ENCODE results near the gene TNFAIP3.

TNFAIP3 gene

DNA sequence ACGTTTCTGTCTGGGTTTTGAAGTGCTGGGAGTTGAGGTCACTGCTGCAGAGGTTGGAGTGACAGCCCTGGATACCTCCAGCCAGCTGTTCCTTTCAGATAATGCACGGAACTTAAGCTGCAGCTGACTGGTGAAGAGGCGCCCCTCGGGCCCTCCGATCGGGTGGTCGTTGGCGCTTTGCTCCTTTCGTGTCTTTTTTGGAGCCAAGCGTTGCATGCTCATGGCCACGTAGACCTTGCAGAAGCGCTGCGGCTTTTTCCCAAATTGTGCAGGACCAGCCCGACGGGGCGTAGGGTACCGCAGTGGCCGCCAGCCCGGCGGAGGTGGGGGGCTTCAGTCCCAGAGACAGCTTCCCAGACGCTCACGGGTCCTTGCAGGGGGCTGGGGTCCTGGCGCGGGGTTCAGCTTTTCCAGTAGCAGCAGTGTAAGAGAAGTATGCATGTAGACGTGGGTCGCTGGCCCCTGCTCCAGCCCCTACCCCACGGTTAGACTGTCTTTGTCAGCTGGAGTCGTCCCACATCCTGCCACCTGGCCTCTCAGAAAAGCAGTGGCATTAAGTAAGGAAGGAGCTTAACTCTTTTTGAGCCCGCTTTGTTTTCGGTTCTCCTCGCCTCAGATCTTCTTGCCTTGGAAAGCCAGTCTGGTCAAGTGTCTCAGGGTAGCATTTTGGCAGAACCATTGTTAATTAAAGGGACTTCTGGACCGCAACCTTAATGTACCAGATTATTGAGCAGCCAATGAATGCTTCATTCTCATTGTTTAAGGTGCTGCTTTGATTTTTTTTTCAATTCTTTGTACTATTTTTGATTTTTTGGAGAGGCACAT lies 838 bp downstream of the TNFAIP3 start:
- Mint-ChIP-seq H3K4me3 (peak overlapping the region; percentile 88), H3K9me3 (no peaks in the 10 kb centered on the region), H3K4me1 (peaks cover 69% of the 10 kb centered on the region), H3K36me3 (peaks cover 65% of the 10 kb centered on the region), H3K27ac (peak overlapping the region; percentile 93), H3K27me3 (no peaks in the 10 kb centered on the region)
- peak; percentile 5 for ATAC-seq

DNA sequence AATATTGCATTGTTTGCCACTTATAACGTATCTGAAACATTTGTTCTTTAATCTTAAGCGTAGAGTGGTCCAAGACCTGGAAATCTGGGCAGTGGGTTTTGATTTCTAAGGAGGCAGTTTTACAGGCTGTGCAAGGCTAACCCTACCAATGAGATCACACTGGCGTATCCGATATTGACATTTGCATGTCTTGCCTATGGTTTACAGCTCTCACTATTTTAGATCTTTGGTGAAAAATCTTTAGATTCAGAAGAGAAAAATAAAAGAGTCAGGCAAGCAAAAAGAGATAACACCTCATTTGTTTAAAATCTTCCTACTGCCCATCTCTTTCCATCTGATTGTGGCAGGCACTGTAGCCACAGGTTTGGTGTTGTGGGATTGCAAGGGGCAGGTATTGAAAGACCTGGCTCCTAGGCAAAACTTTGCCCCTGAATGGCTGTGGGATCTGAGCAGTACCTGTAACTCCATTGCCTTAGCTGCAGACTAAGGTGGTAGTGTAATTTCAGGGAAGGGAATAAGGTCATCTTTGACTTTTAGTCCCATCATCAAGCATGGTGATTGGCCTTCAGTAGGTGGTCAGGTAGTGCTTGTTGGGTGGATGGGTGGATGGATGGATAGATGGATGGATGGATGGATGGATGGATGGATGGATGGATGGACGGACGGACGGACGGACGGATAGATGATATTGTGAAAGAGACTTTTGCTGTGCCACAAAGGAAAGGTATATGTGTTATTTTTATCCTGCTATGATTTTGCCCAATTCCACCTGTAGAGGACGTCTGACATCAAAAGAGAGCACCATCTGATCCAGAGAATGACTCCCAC lies 1.9 kb downstream of the TNFAIP3 start:
- H3K27ac Mint-ChIP-seq, result peak overlapping the region; percentile 93
- ATAC-seq, result no peak
- H3K9me3 Mint-ChIP-seq, result no peaks in the 10 kb centered on the region
- peak overlapping the region; percentile 88 for H3K4me3 Mint-ChIP-seq
- peaks cover 80% of the 10 kb centered on the region for H3K4me1 Mint-ChIP-seq
- H3K27me3 Mint-ChIP-seq, result no peaks in the 10 kb centered on the region
- H3K36me3 Mint-ChIP-seq, result peaks cover 74% of the 10 kb centered on the region

DNA sequence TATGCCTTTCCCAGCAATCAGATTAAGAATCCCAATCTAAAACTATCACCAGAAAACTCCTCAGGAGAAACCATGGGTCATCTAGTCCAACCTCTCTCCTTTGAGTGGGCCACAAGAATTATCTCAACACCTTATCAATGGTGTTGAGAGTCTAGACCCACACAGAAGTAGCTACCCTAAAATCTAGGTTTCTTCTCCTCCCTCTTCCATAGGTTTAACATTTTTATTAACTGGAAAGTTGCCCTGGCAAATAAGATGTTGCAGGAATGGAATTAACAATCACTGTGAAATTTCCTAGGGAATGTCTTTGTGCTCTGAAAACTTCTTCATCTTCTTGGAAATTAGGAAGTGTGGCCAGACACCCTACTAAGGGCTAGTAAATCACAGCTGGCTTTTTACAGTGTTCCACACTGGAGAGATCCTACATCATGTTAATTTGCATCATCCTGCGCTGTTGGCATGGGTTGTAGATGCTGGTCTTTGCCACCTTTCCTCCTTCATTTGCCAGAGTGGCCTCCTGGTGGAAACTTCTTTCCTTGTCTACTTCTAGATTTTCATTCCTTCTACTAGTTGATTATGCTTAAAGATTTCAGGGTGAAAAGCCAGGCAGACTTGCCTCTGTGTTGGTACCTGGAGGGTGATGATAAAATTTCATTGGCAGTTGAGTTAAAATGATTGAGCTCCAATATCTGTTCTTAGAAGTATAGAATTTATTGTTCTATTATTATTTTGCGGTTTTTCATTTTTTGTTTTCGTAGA lies 2.7 kb downstream of the TNFAIP3 start:
- Mint-ChIP-seq H3K4me1 (peaks cover 83% of the 10 kb centered on the region), H3K36me3 (peaks cover 71% of the 10 kb centered on the region), H3K9me3 (no peaks in the 10 kb centered on the region), H3K27me3 (no peaks in the 10 kb centered on the region), H3K4me3 (peak overlapping the region; percentile 88), H3K27ac (peak overlapping the region; percentile 93)
- ATAC-seq, result no peak

DNA sequence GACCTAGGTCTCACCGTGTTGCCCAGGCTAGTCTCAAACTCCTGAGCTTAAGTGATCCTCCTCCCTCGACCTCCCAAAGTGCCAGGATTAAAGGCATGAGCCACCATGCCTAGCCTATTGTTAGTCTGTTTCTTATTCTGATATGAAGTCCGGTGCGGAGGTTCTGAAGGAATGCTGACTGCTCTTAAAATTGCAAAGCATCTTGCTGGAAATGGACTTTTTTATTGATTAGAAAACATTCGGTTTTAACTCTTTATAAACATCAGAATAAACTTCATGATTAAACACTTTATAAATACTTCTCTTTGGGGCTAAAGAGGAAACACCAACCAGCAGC lies 3.2 kb downstream of the TNFAIP3 start:
- peaks cover 83% of the 10 kb centered on the region for H3K4me1 Mint-ChIP-seq
- H3K36me3 Mint-ChIP-seq, result peaks cover 74% of the 10 kb centered on the region
- no peaks in the 10 kb centered on the region for H3K9me3 Mint-ChIP-seq
- no peaks in the 10 kb centered on the region for H3K27me3 Mint-ChIP-seq
- H3K4me3 Mint-ChIP-seq, result peak overlapping the region; percentile 88
- H3K27ac Mint-ChIP-seq, result peak overlapping the region; percentile 93
- ATAC-seq, result no peak

DNA sequence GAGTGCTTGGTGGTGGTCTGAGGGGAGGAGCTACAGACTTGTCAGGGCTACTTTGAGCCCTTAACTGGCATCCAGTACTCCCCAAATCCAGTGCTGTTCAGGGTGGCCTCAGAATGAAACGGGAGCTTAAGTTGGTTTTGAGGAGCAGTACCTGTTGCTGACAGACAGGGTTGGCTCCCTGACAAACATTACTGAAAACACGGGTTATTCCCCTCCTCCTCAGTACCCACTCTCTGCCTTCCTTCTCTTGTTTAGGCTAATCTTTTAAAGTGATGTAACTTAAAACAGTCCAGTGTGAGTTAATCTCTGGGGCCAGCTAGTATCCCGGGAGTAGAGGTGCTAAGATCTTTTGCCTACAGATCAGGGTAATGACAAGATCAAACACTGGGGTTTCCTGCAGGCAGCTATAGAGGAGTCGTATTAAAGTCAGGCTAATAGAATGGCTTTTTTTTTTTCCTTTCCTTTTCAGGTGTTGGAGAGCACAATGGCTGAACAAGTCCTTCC lies 3.7 kb downstream of the TNFAIP3 start:
- H3K27me3 Mint-ChIP-seq, result no peaks in the 10 kb centered on the region
- no peaks in the 10 kb centered on the region for H3K9me3 Mint-ChIP-seq
- peaks cover 79% of the 10 kb centered on the region for H3K36me3 Mint-ChIP-seq
- H3K27ac Mint-ChIP-seq, result peak overlapping the region; percentile 93
- H3K4me3 Mint-ChIP-seq, result peak overlapping the region; percentile 88
- H3K4me1 Mint-ChIP-seq, result peaks cover 81% of the 10 kb centered on the region
- no peak for ATAC-seq

DNA sequence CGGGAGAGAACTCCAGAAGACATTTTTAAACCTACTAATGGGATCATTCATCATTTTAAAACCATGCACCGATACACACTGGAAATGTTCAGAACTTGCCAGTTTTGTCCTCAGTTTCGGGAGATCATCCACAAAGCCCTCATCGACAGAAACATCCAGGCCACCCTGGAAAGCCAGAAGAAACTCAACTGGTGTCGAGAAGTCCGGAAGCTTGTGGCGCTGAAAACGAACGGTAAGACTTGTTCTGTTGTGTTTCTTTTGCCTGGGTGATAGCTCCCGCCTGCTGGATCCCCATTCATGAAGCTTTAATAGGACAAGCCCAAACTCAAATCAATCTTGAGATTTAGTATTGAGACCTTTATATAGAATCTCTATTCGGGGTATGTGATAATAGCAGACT lies 4.2 kb downstream of the TNFAIP3 start:
- H3K4me1 Mint-ChIP-seq, result peaks cover 76% of the 10 kb centered on the region
- H3K9me3 Mint-ChIP-seq, result no peaks in the 10 kb centered on the region
- H3K4me3 Mint-ChIP-seq, result peak overlapping the region; percentile 88
- no peaks in the 10 kb centered on the region for H3K27me3 Mint-ChIP-seq
- peaks cover 81% of the 10 kb centered on the region for H3K36me3 Mint-ChIP-seq
- H3K27ac Mint-ChIP-seq, result peak overlapping the region; percentile 93
- ATAC-seq, result no peak

DNA sequence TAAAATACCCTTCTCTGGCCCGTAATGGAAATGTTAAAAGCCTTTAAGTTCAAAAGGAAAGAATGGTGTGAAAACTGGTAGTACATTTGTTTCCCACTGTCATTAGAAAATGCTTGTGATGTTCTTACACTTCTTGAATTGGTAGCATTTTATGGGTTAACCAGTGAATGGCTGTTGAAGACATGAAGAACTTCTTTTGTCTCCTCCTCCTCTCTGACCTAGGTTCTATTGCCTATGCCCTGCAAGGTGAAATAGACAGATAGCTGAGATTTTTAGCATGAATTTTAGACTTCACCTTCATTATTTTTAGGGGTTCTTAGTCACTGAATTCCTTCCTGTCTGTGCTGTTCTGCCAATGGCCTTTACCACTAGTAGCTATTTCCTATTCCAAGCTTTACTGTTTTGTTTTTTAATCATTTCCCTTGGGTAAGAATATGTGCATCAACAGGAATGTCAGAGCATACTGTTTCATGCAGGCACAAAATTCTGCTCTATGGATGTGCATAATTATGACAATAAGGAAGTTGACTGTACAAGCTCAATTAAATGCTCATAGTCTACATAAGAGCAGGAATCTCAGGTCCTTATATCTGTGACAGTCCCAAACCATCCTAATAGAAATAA lies 4.9 kb downstream of the TNFAIP3 start:
- Mint-ChIP-seq H3K36me3 (peaks cover 82% of the 10 kb centered on the region), H3K4me3 (peak overlapping the region; percentile 88)
- no peak for ATAC-seq

DNA sequence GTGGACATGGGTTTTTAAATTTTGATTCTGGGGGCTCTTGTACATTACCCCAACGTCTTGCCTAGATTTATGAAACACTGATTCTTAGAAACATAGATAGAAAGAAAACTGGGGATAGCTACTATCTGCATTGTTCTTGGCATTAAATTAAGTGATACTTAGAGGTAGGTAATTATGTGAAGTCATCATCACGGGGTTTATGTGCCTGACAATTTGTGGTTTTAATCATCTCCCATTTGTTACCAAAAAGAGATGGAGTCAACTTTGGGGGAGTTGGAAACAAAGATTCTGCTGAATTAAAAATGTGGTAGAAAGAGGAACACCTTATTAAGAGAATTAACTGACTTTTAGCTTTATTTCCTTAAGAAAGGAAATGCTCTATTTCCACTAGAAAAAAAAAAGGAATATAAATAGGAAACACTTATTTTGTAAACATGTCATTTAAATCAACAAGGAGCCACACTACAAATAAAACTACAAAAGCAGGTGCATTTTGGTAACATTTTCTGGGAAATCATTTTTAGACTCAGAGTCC lies 5.6 kb downstream of the TNFAIP3 start:
- Mint-ChIP-seq H3K4me3 (peak overlapping the region; percentile 88), H3K27me3 (no peaks in the 10 kb centered on the region), H3K4me1 (peaks cover 80% of the 10 kb centered on the region), H3K9me3 (no peaks in the 10 kb centered on the region), H3K36me3 (peaks cover 83% of the 10 kb centered on the region), H3K27ac (peak overlapping the region; percentile 93)
- no peak for ATAC-seq

More for the DNA sequence above, 4.9 kb downstream of the TNFAIP3 start:
- Mint-ChIP-seq H3K27me3 (no peaks in the 10 kb centered on the region), H3K27ac (peak overlapping the region; percentile 93), H3K9me3 (no peaks in the 10 kb centered on the region), H3K4me1 (peaks cover 73% of the 10 kb centered on the region)

DNA sequence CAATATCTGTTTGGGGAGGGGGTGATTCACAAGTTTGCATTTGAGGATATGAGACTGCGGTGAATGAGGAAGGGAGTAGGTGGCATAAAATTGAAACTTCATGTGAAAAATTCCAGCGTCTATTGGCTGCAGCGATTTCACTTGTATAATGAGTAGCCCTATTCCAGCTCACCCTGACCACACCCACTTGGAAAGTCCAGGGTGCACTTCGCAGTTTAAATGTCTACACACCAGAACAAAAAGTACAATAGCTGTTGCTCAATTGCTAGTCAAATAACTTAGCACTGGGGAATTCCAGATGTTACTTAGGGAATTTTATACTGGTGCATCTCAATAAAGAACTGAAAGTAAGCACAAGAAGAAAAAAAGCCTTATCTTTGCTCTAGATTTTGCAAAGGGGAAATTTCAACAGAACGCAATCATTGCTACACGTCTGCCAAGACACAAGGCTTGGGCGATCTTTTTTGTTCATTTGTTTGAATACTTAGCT lies 6.3 kb downstream of the TNFAIP3 start:
- Mint-ChIP-seq H3K27ac (peak overlapping the region; percentile 93), H3K4me3 (peak overlapping the region; percentile 88), H3K27me3 (no peaks in the 10 kb centered on the region), H3K9me3 (no peaks in the 10 kb centered on the region), H3K4me1 (peaks cover 81% of the 10 kb centered on the region), H3K36me3 (peaks cover 83% of the 10 kb centered on the region)
- peak; percentile 89 for ATAC-seq

DNA sequence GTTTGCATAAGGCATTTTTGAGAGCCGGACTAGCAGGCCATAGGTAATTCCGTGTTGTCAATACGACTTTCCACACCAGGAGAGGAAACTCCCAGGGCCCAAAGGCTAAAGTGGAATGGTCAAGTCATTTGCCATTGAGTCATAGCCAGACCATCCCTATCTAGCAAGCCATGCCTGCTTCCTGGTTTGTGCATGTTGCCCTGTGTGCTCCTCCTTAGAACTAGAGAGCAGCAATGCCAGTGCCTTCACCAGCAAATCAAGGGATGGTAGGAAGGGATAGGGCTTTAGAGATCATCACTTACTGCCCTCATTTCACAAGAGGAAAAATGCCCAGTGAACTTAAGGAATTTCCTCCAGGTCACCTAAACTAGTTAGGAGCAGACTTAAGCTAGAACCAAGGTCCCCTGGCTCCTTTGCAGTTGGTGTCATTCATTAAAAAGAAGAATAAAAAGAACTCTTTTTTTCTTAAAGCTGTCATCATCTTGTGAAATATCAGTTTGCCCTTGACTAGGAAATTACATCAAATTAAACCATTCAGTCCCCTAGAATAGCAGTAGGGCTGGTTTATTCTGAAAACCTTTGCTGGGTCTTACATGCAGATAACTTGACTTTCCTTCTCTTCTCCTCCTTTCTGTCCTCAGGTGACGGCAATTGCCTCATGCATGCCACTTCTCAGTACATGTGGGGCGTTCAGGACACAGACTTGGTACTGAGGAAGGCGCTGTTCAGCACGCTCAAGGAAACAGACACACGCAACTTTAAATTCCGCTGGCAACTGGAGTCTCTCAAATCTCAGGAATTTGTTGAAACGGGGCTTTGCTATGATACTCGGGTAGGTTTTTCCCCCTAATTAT lies 7.4 kb downstream of the TNFAIP3 start:
- Mint-ChIP-seq H3K36me3 (peaks cover 81% of the 10 kb centered on the region), H3K27me3 (no peaks in the 10 kb centered on the region), H3K9me3 (no peaks in the 10 kb centered on the region), H3K4me3 (peak overlapping the region; percentile 88), H3K27ac (peak overlapping the region; percentile 93), H3K4me1 (peaks cover 80% of the 10 kb centered on the region)
- ATAC-seq, result no peak

DNA sequence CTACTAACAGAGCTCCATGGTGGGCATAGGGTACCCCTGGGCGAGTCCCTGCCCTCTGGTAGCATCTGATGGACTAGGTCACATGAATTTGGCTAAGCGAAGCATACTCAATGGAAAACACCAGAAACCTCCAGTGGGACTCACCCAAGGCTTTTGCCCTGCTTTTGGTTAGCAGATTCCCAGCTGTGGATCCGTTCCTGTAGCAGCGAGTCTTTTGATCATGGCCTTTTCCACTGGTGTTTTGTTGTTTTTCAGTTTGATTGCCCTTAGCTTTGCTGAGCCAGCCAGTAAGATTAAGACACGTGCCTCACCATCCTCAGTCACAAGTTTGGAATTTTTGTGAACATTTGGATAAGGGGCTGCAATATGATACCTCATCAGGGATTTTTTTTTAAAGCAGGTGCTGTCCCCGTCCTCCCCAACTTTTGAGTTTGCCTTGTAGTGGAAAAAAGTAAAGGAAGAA lies 8.0 kb downstream of the TNFAIP3 start:
- Mint-ChIP-seq H3K27me3 (no peaks in the 10 kb centered on the region), H3K4me1 (peaks cover 74% of the 10 kb centered on the region), H3K9me3 (no peaks in the 10 kb centered on the region), H3K27ac (peak overlapping the region; percentile 93), H3K36me3 (peaks cover 81% of the 10 kb centered on the region), H3K4me3 (peak overlapping the region; percentile 88)
- no peak for ATAC-seq

DNA sequence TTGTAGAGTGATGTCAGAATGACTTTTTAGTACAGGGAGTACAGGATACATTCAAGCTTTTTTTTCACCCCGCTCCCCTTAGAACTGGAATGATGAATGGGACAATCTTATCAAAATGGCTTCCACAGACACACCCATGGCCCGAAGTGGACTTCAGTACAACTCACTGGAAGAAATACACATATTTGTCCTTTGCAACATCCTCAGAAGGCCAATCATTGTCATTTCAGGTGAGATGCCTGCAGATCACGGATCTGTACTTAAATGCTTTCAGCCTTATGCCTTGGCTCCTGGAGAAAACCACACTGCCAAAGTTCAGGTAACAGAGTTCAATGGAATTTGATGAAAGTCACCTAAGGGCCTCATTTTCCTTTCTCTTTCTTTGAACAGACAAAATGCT lies 8.5 kb downstream of the TNFAIP3 start:
- Mint-ChIP-seq H3K9me3 (no peaks in the 10 kb centered on the region), H3K4me1 (peaks cover 69% of the 10 kb centered on the region), H3K36me3 (peaks cover 83% of the 10 kb centered on the region), H3K27ac (peak overlapping the region; percentile 93), H3K4me3 (peak overlapping the region; percentile 88), H3K27me3 (no peaks in the 10 kb centered on the region)
- no peak for ATAC-seq

DNA sequence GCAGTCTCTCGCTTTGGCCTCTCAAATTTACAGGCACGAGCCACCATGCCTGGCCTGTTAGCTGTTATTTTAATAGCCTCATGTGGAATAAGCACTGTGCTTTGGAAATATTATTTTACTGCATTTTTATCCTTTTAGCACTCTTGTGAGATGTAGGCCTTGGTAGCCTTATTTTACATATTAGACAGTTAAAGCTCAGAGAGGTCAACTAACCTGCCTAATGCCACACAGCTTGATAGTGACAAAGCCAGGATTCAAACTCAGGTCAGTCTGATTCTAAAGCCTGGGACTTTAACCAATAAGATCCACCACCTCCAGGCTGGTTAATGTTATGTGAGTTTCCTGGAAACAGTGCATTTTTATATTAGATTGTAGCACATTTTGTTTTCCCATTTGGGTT lies 9.5 kb downstream of the TNFAIP3 start:
- no peak for ATAC-seq
- no peak overlapping the region for H3K4me3 Mint-ChIP-seq
- H3K36me3 Mint-ChIP-seq, result peaks cover 84% of the 10 kb centered on the region
- no peak overlapping the region for H3K27ac Mint-ChIP-seq
- no peaks in the 10 kb centered on the region for H3K27me3 Mint-ChIP-seq
- peaks cover 69% of the 10 kb centered on the region for H3K4me1 Mint-ChIP-seq
- no peaks in the 10 kb centered on the region for H3K9me3 Mint-ChIP-seq

Data from stimulated activated memory B cell treated with anti-CD40 and anti-IgM and Interleukin-4, amounts not matched to agents 10 μg/mL and 1 μg/mL and 100 μg/mL, for 72 hours (primary cell).